Body of pancreas (tissue), 4 donors: ENCODE results near the gene TIAM1.

Source experiments
- POLR2A ChIP-seq, 3 donors: fragments of 450-650 bp; IDR thresholded peaks; one replicate each; pipeline ENCODE4 v1.6.1; 2016; ENCODE audit warnings: antibody characterized with exemption in 3 of 3, mild to moderate bottlenecking in 2 of 3
- TF ChIP-seq, protein P1 (sequence below), 7 experiments: fragments of 450-650 bp in 4 of 7; fragments of 200-600 bp in 3 of 7; sonication (generic) in 3 of 7; IDR thresholded peaks; one replicate each; pipeline ENCODE4 v1.5.1; 2016 to 2019; ENCODE audit warnings: antibody characterized with exemption in 7 of 7

GRCh38 chr21:31316072-31316471 is 28.0 kb downstream of the TIAM1 start:
- TF ChIP-seq, protein P1, sequence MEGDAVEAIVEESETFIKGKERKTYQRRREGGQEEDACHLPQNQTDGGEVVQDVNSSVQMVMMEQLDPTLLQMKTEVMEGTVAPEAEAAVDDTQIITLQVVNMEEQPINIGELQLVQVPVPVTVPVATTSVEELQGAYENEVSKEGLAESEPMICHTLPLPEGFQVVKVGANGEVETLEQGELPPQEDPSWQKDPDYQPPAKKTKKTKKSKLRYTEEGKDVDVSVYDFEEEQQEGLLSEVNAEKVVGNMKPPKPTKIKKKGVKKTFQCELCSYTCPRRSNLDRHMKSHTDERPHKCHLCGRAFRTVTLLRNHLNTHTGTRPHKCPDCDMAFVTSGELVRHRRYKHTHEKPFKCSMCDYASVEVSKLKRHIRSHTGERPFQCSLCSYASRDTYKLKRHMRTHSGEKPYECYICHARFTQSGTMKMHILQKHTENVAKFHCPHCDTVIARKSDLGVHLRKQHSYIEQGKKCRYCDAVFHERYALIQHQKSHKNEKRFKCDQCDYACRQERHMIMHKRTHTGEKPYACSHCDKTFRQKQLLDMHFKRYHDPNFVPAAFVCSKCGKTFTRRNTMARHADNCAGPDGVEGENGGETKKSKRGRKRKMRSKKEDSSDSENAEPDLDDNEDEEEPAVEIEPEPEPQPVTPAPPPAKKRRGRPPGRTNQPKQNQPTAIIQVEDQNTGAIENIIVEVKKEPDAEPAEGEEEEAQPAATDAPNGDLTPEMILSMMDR (IDR thresholded peaks at IDR 0.05): no peak
- TF ChIP-seq POLR2A (IDR thresholded peaks at IDR 0.05): no peak
